ENCODE data around the gene SFXN2.
"Not testable (repeated sequence)": the region's sequence is repeated elsewhere in the genome, so short reads cannot be mapped to it uniquely, and the experiment has no call there.

- not testable (repeated sequence) for TF ChIP-seq CTCF, POLR2A (IDR thresholded peaks at IDR 0.05)
Observed at GRCh38 chr10:102742313-102742712, 27.9 kb downstream of the SFXN2 start.

All from right lobe of liver (tissue), 4 donors.